Measurements from ENCODE around the gene TKFC.
"Not testable (repeated sequence)": the region's sequence is repeated elsewhere in the genome, so short reads cannot be mapped to it uniquely, and the experiment has no call there.

TKFC gene

DNA sequence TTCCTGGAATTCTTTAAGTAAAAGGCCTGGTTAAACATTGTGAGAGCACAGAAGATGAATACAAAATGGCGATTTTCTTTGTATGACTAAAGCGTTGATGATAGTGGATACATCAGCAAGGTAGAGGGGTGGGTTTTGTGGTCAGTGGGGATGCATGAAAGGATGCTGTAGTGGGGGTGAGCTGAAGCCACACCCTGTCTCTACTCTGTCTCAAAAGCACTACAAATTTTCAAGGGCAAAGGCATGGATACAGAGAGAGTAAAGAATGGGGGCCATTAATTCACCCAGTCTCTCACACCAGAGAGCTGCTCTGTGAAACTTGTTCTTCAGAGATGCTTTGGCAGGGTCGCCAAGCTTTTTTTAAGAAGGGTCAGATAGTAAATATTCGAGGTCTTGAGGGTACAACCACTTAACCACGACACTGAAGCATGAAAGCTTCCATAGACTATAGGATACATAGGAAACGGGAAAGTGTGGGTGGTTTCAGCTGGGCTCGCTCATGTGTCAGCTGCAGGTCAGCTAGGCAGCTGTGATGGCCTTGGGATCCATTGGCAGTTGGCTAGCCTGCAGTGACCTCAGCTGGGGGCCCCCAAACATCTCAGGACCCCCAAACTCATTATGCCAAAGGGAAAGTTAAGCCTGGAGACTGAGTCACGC lies 37.4 kb downstream of the TKFC start:
- DNase-seq, result no peak

DNA sequence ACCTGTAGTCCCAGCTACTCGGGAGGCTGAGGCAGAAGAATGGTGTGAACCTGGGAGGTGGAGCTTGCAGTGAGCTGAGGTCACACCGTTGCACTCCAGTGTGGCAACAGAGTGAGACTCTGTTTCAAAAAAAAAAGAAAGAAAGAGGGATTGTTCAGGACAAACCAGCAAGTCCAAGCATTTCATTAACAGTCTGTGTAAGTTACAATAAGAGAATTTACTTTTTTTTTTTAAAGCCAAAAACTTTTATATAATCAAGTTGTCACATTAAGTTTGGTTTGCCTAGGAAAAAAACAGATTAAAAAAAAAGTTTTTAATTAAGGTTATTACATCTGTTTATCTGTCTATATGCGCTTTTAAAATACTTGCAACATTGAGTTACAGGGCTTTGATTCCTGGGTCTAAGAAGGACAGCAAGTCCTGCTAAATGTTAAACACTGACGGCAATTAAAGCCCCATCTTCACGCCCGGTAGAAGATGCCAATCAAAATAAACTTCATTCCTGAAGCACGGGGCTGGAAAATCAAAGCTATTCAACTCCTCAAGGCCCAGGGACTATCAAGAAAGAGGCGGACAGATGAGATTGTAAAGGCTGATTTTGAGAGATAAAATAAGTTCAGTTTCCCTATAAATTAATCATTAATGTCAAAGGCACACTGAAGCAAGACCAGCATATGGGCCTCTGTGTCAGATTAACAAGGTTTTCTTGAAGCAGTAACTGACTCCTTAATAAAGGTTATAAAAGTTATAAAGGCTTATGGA lies 39.8 kb downstream of the TKFC start:
- DNase-seq, result no peak

DNA sequence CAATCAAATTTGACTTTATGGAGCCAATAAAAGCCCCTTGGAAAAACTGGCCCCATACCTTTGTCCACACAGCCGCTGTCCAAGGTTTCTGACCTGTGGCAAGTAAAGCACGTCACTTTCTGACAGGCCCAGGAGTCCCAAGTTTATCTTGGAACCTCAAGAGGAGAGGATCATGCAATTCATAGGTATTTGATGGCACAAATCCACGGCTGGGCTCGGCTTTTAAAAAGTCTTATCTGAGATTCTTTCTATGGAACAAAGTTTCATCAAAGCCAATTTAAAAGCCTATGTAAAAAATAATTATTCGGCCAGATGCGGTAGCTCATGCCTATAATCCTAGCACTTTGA lies 42.7 kb downstream of the TKFC start:
- DNase-seq, result no peak

DNA sequence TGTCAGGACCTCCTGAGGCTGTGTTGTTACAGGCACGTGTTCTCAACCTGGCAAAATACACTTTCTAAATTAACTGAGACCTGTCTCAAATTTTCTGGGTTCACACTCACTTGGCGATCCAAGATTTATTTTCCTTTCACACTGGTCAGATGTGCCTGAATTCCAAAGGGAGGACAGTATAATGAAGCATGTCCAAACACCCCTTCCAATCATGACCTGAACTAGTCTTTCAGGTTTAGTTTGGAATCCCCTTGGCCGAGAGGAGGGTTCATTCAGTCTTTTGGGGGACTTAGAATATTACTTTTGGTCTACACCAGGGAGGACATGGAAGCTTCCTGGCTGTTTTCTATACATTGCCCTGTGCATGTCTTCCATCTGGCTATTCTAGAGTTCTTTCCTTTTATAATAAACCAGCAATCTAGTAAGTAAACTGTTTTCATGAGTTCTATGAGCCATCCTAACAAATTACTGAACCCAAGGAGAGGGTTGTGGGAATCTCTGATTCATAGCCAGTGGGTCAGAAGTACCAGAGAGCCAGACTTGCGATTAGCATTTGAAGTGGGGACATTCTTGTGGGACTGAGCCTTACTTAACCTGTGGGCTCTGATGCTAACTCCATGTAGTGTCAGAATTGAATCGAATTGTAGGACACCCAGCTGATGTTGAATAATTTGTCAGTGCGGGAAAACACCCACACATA lies 44.6 kb downstream of the TKFC start:
- no peak for DNase-seq

DNA sequence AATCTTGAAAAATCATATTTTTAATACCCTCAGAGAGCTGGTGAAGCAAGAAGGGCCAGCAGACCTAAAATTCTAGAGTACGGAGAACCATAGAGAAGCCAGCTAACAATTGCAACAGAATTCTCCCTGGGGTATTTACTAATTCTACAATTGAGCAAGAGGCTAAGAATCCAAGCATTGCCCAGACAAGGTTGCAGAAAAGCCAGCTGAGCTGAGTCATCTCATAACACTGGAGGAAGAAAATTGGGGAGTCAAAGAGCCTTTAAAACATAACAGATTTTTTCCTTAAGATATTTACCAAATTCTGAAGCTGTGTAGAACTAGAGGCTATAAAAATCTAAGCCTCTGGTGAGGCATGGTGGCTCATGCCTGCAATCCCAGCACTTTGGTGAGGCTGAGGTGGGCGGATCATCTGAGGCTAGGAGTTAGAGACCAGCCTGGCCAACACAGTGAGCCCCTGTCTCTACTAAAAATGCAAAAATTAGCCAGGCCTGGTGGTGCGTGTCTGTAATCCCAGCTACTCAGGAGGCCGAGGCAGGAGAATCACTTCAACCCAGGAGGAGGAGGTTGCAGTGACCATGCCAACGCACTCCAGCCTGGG lies 45.8 kb downstream of the TKFC start:
- no peak for DNase-seq

DNA sequence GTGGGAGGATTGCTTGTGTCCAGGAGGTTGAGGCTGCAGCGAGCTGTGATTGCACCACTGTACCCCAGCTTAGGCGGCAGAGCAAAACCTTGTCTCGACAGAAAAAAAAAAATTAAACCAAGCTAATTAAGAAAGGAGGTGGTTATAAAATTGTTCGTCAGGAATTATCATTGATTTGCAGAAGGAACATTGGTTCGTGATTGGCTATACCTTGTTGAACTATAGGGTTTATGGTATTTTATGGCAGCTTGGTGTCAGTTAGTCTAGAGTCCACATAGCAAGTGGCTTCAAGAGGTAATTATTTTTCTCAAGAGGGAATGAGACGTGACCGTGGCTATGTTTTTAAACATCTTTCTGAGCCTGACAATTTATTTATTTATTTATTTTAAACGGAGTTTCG lies 47.9 kb downstream of the TKFC start:
- DNase-seq, result no peak

DNA sequence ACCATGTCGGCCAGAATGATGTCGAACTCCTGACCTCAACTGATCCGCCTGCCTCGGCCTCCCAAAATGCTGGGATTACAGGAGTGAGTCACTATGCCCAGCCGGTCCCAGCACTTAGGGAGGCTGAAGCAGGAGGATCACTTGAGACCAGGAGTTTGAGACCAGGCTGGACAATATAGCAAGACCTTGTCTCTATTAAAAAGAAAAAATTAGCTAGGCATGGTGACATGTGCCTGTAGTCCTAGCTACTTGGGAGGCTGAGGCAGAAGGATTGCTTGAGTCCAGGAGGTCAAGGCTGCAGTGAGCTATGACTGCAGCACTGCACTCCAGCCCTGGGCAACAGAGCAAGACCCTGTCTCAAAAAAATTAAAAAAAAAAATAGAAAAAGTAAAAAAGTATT lies 50.8 kb downstream of the TKFC start:
- DNase-seq, result not testable (repeated sequence)

DNA sequence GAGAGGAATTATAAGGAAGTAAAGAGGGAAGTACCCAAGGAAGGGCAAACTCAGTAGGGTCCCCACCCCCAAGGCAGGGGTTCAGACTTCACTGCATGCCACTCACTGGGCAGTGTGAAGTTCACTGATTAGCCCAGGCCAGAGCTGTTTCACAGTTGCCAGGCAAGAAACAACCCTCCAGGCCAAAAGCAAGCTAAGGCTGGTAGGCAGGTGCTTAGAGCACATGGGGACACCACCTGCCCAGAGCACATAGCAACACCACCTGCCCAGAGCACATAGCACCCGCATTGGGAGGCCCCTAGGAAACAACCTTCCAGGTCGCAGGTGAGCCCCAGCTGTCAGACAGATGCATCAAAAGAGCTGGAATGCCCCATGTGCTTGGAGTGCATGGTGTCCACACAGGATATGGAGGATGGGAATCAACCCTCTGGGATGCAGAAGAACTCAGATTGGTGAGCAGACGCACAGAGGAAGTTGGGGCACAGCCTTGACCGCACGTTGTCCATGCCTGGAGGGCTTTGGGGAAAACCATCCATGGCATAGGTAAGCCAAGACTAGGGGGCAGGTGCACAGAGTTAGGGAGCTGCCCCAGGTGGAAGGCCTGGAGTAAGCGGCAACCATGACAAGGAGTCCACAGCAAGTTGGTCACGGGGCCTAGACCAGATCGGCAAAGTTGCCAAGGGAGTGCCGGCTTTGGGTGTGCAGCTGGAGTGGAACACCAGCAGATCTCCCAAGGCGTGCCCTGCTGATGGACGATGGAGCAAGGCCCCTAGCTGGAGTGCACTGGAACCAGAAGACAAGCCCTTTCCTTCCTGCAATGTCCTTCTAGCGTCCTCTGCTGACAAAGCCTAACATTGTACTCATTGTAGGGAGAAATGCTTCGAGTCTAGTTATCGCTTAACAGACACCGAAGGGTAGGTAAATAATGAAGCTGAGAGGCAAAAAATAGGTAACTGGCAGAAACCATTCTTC lies 51.5 kb downstream of the TKFC start:
- DNase-seq, result no peak

DNA sequence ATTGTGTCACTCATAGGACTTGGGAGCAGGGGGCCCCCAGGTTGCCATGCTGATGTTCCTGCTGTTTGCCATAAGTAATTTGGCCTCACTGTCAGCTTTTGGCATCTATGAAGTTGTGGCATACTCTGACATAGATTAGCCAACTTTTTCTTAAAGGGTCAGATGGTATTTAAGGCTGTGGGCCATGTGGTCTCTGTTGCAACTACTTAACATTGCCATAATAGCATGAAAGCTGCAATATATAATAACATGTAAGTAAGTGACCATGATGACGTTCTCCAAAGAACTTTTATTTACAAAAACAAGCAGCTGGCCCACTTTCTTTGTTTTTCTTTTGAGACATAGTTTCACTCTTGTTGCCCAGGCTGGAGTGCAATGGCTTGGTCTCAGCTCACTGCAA lies 57.1 kb downstream of the TKFC start:
- no peak for DNase-seq

DNA sequence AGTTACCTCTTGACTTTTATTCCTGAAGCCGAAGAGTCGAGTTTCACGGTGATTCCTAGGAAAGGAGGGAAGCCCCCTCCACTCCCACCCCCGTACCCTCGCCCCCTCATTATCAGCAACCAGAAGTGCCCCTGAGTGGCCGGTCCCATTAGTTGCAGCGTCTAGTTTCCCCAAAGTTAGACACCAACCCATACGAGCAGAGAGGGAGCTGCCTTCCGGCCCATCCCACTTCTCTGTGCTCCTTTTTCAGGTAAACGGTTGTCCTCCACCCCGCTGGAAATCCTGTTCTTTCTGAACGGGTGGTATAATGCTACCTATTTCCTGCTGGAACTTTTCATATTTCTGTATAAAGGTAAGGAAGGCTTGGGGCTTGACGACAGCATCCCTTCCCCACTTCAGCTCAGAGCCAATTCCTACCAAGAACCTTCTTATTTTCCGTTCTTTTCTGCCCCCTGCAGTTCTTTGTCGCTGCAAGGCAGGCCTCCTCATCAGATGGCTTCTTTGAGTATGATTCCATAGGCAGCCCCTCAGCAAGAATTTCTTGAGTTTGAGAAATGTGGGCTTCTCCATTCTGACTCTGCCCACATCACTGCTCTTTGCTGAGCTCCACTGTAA lies 60.1 kb downstream of the TKFC start:
- DNase-seq, result no peak

All from stimulated activated CD4-positive, alpha-beta T cell treated with anti-CD3 and anti-CD28 coated beads, Interleukin-2, amount 100 ng/mL, for 48 hours (primary cell).